HL-60/S4 (cell line): ENCODE data around the gene OR1E2.
"Not testable (repeated sequence)": the region's sequence is repeated elsewhere in the genome, so short reads cannot be mapped to it uniquely, and the experiment has no call there.

Experiments
- in situ Hi-C: fragments of 300-500 bp; cut with MboI; formaldehyde crosslinking; loops from 2 replicates; pipeline ENCODE4 v1.14.3; 2022; ENCODE audit warnings: low sequenced_read_pairs

Gene OR1E2

GRCh38 chr17:3433741-3434140, at the start of gene OR1E2:
Gene OR1E2, minus strand, starts transcription at chr17:3433841. Its CDS starts 0 bp downstream, at chr17:3433841.
- in situ Hi-C loops = no loop called here

DNA sequence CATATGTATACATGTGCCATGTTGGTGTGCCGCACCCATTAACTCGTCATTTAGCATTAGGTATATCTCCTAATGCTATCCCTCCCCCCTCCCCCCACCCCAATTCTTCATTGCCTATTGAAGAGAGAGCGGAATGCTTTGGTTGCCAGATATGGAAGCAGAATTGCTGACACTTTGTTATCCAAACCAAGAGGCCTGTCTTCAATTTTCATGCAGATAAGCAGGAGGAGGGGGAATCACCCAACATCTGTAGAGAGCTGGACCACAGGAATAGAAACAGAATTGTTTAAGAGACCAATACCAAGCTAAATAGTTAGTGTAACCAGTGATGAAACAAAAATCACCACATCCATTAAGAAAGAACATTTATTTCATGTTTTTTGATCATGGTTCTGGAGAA, 49.2 kb upstream of the OR1E2 start:
- in situ Hi-C loops = no loop called here

- in situ Hi-C loops = no loop called here
Observed at GRCh38 chr17:3479988-3480387, 46.3 kb upstream of the OR1E2 start.

DNA sequence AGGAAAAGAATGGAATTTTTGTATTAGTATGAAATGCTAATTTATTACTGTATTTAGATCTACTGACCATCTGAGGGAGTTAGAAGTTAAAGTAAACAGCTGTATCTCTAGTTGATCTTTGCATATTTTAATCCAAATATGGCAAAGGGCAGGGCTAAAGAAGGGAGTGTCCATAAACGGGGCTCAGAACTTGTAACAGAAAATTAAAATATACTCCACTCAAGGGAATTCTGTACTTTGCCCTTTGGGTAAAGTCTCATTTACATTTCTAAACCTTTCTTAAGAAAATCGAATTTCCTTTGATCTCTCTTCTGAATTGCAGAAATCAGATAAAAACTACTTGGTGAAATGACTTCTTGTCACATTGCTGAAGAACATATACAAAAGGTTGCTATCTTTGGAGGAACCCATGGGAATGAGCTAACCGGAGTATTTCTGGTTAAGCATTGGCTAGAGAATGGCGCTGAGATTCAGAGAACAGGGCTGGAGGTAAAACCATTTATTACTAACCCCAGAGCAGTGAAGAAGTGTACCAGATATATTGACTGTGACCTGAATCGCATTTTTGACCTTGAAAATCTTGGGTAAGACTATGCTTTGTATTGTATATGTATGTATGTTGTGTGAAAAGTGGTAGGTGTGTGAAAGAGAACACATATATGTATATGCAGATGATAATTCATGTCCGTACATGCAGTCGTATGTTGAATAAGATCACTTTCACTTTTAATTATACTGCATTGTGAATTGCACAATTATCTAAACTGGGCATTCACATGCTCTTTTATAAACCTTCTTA, 42.4 kb upstream of the OR1E2 start, which contains the start of gene ASPA:
ASPA (plus strand) TSS at position 186 of the 799 bp plus-strand sequence; CDS start at position 349, 163 bp downstream.
- in situ Hi-C loops = no loop called here

GRCh38 chr17:3475251-3475685, 41.6 kb upstream of the OR1E2 start:
- in situ Hi-C loops = no loop called here

DNA sequence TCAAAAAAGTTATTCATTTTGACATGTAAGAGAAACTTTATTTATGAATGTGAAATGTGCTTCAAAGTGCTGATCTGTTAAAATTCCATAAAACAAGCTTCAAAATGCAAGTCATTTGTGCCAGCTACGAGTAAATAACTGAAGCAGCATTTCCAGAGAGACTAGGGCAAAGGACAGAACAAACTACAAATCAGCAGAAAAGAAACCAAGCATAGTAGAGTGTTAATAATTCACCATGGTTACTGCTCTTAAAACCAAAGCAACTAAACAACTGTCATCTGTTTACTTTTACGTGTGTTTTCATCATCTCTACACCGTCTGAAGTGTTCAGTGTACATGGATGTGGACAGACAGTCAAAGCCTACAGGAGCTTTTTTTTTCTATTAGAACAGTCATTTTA, 40.6 kb upstream of the OR1E2 start:
- in situ Hi-C loops = no loop called here

- in situ Hi-C loops = no loop called here
Observed at GRCh38 chr17:3472137-3472536, 38.5 kb upstream of the OR1E2 start.

GRCh38 chr17:3471599-3471998, 38.0 kb upstream of the OR1E2 start, which contains the start of gene SPATA22:
Gene SPATA22, minus strand, starts transcription at chr17:3471819. Its CDS starts 2,494 bp downstream, at chr17:3469325.
- in situ Hi-C loops = no loop called here

DNA sequence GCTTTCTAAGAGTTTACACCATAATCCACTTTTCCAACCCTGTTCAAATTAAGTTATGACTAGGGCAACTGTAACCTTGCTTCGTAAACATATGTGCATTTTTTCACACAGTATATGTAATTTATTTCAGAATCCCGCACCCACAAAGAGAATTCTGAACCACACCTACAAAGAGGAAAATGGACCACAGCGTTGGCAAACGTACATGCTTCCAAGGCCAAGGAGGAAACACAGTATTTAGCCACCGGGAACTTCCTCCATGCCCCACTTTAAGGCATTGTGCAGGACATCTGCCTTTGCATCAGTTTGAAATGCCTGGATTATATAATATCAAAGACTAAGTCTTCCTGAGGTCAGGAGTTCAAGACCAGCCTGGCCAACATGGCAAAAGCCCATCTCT, 35.9 kb upstream of the OR1E2 start:
- in situ Hi-C loops = no loop called here

GRCh38 chr17:3466355-3466754, 32.7 kb upstream of the OR1E2 start:
- in situ Hi-C loops = not testable (repeated sequence)

GRCh38 chr17:3448059-3448665, 14.5 kb upstream of the OR1E2 start:
- in situ Hi-C loops = no loop called here

- in situ Hi-C loops = no loop called here
Observed at GRCh38 chr17:3447625-3448024, 14.0 kb upstream of the OR1E2 start.

- in situ Hi-C loops = no loop called here
Observed at GRCh38 chr17:3440451-3440850, 6.8 kb upstream of the OR1E2 start.

GRCh38 chr17:3438368-3438767, 4.7 kb upstream of the OR1E2 start:
- in situ Hi-C loops = no loop called here

GRCh38 chr17:3433215-3433614, 426 bp downstream of the OR1E2 start:
- in situ Hi-C loops = not testable (repeated sequence)

- in situ Hi-C loops = no loop called here
Observed at GRCh38 chr17:3418222-3418621, 15.4 kb downstream of the OR1E2 start.

GRCh38 chr17:3415610-3416009, 18.0 kb downstream of the OR1E2 start:
- in situ Hi-C loops = no loop called here

DNA sequence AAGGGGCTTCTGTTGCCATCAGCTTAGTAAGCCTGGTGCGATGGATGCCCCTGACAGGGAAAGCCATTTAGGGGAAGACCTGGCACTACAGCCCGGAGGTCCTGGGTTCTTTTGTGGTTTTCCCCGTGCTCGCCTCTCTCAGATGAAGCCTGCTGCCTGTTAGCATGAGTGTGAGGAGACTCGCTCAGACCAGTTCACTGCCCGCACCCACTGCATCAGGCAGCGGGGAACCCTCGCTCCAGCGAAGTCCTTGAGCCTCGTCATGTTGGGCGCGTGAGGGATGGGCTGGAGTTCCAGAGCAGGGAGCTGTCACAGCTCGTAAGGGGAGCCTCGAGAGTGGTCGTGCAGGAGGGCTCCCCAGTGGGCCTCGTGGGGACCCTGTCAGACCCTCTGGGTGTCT, 21.4 kb downstream of the OR1E2 start:
- in situ Hi-C loops = not testable (repeated sequence)

DNA sequence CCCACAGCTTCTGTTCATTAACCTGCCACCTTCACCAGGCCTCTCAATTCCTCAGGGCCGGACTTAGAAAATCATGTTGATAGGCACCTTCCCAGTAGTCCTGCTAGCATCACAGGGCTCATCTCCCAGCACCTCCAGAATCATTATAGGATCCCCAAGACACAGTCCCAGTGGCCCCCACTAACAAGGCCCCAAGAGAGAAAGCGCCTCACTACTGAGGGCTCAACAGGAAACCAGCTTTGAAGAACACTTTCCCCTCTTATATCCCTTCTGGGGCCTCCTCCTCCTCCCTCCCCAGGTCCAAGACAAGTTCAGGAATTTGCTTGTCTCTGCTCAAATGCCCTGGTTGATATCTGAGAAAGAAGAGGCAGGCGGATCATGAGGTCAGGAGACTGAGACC, 22.6 kb downstream of the OR1E2 start, which contains the start of gene OR3A3:
OR3A3 (plus strand) TSS at position 301 of the 400 bp plus-strand sequence.
- in situ Hi-C loops = no loop called here

DNA sequence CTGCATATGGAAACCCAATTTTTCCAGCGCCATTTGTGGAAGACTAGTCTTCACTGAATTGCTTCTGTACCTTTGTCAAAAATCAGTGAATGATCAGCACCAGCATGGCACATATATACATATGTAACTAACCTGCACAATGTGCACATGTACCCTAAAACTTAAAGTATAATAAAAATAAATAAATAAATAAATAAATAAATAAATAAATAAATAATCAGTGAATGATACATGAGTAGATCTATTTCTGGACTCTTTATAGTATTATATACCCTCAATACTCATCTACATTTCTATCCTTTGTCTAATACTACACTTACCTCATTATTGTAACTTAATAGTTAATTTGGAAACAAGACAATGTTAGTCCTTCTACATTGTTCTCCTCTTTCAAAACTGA, 29.8 kb downstream of the OR1E2 start:
- in situ Hi-C loops = not testable (repeated sequence)

DNA sequence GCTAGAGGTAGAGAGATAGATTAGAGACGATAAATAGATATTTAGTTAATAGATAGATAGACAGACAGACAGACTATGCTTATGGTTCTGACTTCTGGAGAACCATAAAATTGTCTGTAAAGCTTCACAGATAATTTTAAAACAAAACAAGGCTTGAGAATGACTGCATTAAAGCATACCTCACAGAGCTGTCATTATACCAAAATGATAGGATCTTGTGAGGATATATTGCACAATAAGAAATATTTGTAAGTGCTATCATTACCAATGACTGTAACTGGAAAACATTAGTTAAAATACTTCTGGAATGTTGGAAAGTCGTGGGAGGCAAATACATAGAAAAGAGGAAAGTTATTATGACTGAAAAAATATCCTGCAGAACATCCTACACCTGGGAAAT, 31.9 kb downstream of the OR1E2 start:
- in situ Hi-C loops = no loop called here

GRCh38 chr17:3400055-3400454, 33.6 kb downstream of the OR1E2 start:
- in situ Hi-C loops = no loop called here
